Stimulated activated CD4-positive, alpha-beta T cell treated with anti-CD3 and anti-CD28 coated beads, Interleukin-4, amount 100 ng/mL, for 4 hours (primary cell): Measurements from ENCODE around the gene SOBP.
"Not testable (repeated sequence)": the region's sequence is repeated elsewhere in the genome, so short reads cannot be mapped to it uniquely, and the experiment has no call there.

ENCODE experiments used
- DNase-seq, 2 experiments: peaks; one replicate each; pipeline ENCODE4 v3.0.0-alpha.2; 2020

The SOBP gene

GRCh38 chr6:107524626-107525025 lies 34.7 kb downstream of the SOBP start:
- no peak for DNase-seq

- DNase-seq, result no peak
These were observed 42.0 kb downstream of the SOBP start for GRCh38 chr6:107531868-107532267.

DNA sequence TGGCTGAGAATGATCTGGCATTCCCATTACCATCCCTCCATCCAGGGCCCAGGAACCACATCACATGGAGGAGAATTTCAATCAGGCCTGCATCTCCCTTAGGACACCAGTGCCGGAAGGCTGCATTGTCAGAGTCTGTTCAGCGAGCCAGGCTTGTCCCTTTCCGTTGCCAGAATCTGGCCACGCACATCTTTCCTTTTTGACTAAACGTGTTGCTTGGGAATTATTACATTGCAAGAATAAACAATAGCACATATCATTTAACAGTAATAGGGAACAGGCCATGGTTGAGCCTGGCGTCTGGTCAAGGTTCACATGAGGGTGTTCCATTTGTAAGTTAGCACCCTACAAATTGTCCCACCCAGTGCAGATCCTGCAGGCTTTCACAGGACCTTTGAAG lies 42.8 kb downstream of the SOBP start:
- DNase-seq, result no peak

DNA sequence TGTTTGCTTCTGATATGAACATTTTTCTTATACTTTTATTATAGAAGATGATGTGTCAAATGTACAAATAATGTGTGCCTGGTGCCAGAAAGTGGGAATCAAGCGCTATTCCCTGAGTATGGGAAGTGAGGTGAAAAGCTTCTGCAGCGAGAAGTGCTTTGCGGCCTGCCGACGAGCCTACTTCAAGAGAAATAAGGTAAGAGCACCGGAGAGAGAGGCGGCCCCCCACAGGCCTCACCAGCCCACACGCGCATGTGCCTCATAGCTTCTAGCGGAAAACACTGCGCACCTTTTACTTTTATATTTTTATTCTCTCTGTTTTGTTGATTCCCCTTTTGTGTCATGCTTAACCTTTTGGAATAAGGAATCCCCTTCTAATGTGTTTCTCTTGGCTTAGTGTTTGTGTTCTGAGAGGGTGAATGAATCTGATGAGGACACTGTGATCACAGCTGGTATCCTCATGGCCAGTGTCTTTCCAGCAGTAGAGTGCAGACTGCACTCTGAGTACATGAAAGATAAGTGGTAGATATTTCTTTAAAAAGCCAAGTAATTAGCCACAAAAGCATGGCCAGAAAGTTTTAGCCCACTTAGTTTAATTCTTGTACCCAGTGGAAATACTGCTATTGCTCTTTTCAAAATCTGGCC lies 43.6 kb downstream of the SOBP start:
- no peak for DNase-seq

GRCh38 chr6:107534571-107535141 lies 44.7 kb downstream of the SOBP start:
- no peak for DNase-seq

- DNase-seq, result no peak
These were observed 45.7 kb downstream of the SOBP start for GRCh38 chr6:107535626-107536025.

- no peak for DNase-seq
These were observed 46.5 kb downstream of the SOBP start for GRCh38 chr6:107536180-107536961.

- no peak for DNase-seq
These were observed 47.6 kb downstream of the SOBP start for GRCh38 chr6:107537559-107537958.

DNA sequence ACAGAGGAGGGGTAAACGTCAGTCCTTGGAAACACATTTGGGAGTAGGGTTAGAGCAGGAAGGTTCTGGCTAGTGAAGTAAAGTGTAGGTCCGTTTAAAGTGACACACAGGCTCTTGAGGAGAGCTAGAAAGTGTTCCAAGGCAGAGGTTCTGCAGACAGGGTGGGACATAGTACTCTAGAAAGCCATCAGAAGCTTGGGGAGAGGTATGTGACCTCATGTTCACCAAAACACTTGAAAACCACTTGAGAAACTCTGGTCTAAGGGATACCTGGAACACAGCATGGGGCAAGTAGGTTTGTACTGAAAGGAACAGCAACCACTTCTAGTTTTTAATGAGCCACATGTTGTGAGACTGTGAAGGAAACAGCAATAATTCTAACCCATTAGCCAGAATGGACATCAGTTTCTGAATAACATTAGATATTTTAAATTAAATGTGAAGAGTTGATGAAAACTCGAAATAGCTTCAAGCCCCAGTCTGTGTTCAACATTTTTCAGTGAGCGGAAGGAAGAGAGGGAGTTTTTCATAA lies 49.0 kb downstream of the SOBP start:
- no peak for DNase-seq

DNA sequence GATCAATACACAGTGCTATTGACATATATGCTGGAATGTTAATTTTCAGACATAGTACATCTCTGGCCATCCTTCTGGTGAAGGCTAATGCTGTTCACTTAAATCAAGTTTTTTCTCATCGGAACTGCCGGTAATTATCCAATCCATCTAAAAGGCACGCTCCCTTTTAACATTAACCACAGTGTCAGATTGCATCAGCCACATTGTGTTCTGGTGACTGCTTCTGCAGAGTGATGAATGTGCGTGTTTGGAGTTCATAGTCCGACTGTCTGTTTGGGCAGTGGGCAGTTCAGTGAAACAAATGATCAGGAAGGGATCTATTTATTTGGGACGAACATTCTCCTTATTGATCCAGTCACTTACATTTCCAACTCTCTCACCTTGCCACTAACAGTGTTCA lies 49.5 kb downstream of the SOBP start:
- DNase-seq, result no peak

DNA sequence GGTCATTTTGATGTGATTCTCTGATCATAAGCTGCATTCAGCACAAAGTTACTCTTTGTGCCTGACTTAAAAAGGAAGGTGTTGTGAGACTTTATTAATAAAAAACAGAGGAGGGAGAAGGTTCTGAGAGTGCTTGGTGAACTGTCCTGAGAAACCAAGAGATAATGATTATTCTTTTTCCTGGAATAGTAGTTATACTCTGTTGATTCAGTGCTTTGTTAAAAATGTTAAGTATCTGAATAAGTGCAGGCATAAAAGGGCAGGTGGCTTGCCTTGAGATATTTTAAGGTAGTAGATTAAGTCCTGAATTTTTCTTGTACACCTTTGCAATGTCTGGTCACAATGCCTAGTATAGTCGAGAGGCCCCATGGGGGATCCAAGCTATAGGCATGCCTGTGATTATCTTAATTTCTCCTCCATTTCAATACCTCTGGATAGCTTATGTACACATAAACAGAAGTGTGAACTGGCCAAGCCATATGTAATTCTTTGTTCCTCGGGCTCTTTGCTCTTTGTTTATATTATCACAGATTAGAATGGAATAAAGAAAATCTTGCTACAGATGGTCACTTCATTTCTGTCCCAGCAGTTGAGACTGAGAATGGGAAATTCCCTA lies 50.0 kb downstream of the SOBP start:
- no peak for DNase-seq

DNA sequence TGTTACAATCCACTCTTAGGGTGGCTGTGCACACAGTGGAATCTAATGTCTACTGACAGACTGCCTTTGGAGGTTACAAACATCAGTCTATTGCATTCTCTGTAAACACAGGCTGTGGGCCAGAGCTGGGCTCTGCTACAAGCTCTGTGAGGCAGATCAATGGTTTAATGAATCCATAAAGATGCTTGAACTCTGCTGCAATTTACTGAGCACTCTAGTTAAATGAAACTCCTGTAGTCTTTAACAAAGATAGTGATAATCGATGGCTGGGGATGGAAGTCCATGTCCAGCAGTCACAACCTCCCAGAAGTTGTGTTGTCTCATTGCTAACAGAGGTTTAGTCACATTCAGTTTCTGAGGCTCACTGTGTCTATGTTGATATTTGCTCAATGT lies 50.5 kb downstream of the SOBP start:
- no peak for DNase-seq

GRCh38 chr6:107542192-107542668 lies 52.3 kb downstream of the SOBP start:
- no peak for DNase-seq

- DNase-seq, result no peak
These were observed 53.2 kb downstream of the SOBP start for GRCh38 chr6:107543088-107543487.

DNA sequence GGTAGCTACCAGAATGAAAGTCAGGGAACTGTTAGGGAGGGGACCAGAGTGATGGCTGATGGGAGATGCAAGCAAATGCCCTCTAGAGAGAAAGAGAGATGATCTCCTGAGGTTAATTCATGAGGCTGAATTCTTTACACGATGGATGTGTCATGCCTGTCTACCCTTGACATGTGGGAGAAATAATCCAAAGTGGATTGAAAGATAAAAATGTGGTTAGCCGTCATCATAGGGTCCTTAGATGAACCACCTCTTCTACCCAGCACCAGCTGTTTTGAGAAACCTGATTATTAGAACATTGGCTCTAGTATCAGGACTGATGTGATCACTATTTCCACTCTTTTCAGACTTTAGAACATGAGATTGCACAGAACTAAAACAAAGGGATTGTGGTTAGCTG lies 53.6 kb downstream of the SOBP start:
- DNase-seq, result no peak

- no peak for DNase-seq
These were observed 55.8 kb downstream of the SOBP start for GRCh38 chr6:107545763-107546162.

- DNase-seq, result no peak
These were observed 57.0 kb downstream of the SOBP start for GRCh38 chr6:107546691-107547450.

GRCh38 chr6:107547451-107547840 lies 57.5 kb downstream of the SOBP start:
- no peak for DNase-seq

- DNase-seq, result no peak
These were observed 60.4 kb downstream of the SOBP start for GRCh38 chr6:107550241-107550840.

GRCh38 chr6:107550906-107551305 lies 61.0 kb downstream of the SOBP start:
- DNase-seq, result no peak

DNA sequence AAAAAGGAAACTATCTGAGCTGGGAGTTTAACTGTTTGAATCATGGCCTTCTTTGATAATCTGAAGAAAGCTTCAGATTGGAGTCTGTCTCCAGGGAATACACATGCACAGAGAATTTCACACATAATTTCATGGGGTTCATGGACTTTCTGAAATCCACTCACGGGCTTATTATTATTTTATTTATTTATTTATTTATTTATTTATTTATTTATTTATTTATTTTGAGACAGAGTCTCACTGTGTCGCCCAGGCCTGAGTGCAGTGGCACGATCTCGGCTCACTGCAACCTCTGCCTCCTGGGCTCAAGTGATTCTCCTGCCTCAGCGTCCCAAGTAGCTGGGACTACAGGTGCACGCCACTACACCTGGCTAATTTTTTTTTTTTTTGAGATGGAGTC lies 63.2 kb downstream of the SOBP start:
- not testable (repeated sequence) for DNase-seq

DNA sequence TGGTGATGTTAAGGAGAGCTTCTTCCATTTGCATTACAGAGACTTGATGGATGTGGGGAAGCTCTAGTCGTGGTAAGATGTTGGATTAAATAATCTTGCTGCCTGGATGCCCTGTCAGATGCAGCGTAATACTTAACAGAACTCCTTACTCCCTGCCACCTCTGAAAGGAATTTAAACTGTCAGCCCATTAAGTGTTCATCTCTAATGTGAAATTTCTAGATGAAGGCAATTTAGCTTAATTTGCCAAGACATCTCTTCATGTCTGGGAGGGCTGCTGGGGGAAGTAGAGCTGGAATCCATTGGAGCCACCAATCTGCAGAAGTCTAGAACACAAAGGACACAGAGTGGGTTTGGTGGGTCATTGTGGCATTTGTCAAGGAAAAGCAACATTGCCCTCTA lies 64.4 kb downstream of the SOBP start:
- DNase-seq, result no peak
